Liver (tissue), 9 donors: Measurements from ENCODE around the gene PPP2R2C. TPM values are rescaled to one million over a fixed set of nuclear protein-coding genes. Genes with fewer than 3 reads are reported as not detected.

Experiments used
- DNase-seq: peaks from one replicate; pipeline ENCODE4 v3.0.0-alpha.2; 2017; ENCODE audit warnings: low spot score
- H3K27ac ChIP-seq, 2 donors: one replicate each; pipeline ENCODE4 v1.7.0; 2013; ENCODE audit warnings: inconsistent platforms in 2 of 2, low read length in 2 of 2, control low read depth in 1 of 2, low read depth in 1 of 2, mild to moderate bottlenecking in 1 of 2
- H3K27me3 ChIP-seq, 4 donors: one replicate each; pipeline versions ENCODE4 v1.6.1 to v1.7.0; 2013; ENCODE audit warnings: low read length in 3 of 4, inconsistent platforms in 1 of 4, mild to moderate bottlenecking in 1 of 4, moderate library complexity in 1 of 4; ENCODE audit not compliant: control insufficient read depth in 4 of 4, insufficient read depth in 4 of 4
- H3K36me3 ChIP-seq, 4 donors: one replicate each; pipeline versions ENCODE4 v1.6.1 to v1.7.0; 2013; ENCODE audit warnings: low read length in 3 of 4, mild to moderate bottlenecking in 3 of 4, low read depth in 1 of 4, moderate library complexity in 1 of 4; ENCODE audit not compliant: control insufficient read depth in 4 of 4, insufficient read depth in 3 of 4
- H3K4me1 ChIP-seq, 4 donors: one replicate each; pipeline versions ENCODE4 v1.6.1 to v1.7.0; 2013; ENCODE audit warnings: low read length in 3 of 4, mild to moderate bottlenecking in 3 of 4, moderate library complexity in 1 of 4; ENCODE audit not compliant: control insufficient read depth in 4 of 4, insufficient read depth in 4 of 4
- H3K4me3 ChIP-seq, 3 donors: one replicate each; pipeline versions ENCODE4 v1.6.1 to v1.7.0; 2013; ENCODE audit warnings: low read length in 3 of 3, control low read depth in 1 of 3, low read depth in 1 of 3, mild to moderate bottlenecking in 1 of 3
- H3K9ac ChIP-seq, 2 donors: one replicate each; pipeline ENCODE4 v1.7.0; 2013; ENCODE audit warnings: low read length in 2 of 2, mild to moderate bottlenecking in 2 of 2, moderate library complexity in 2 of 2, control low read depth in 1 of 2, low read depth in 1 of 2
- H3K9me3 ChIP-seq, 4 donors: one replicate each; pipeline versions ENCODE4 v1.6.1 to v1.7.0; 2013; ENCODE audit warnings: low read length in 3 of 4; ENCODE audit not compliant: control insufficient read depth in 4 of 4
- EGR1 ChIP-seq, 2 donors: IDR thresholded peaks; 2 replicates each; pipeline ENCODE4 v1.6.1; 2016 to 2018; ENCODE audit warnings: antibody characterized with exemption in 2 of 2, low read depth in 2 of 2
- NR2F2 ChIP-seq: IDR thresholded peaks from 2 replicates; pipeline ENCODE4 v1.6.1; 2016; ENCODE audit warnings: antibody characterized with exemption
- RAD21 ChIP-seq, 2 donors: IDR thresholded peaks; 2 replicates each; pipeline ENCODE4 v1.6.1; 2016; ENCODE audit warnings: antibody characterized with exemption in 2 of 2, mild to moderate bottlenecking in 2 of 2
- RXRA ChIP-seq, 2 donors: IDR thresholded peaks; 2 replicates each; pipeline ENCODE4 v1.6.1; 2017 to 2018; ENCODE audit warnings: antibody characterized with exemption in 2 of 2, mild to moderate bottlenecking in 1 of 2
- TAF1 ChIP-seq: conservative IDR thresholded peaks from 2 replicates; pipeline ENCODE4 v1.6.1; 2016; ENCODE audit warnings: antibody characterized with exemption, mild to moderate bottlenecking
- WGBS: extraction: QIAGEN DNeasy Blood & Tissue Kit; methylation state at CpG from one replicate; pipeline ENCODE4 v1.1.7; 2013; 5-methylcytosine and 5-hydroxymethylcytosine counted together
- polyA plus RNA-seq, 2 donors: library from polyadenylated mRNA; stranded (reverse) in 1 of 2; unstranded in 1 of 2; fragments of 200-250 nt in 1 of 2; fragments of >200 nt in 1 of 2; fragmentation: Nextera tagmentation in 1 of 2; extraction: Ambion mirVana in 1 of 2; gene quantifications; one replicate each; pipeline versions ENCODE4 v1.2.1 to v1.2.3, GENCODE V29; 2013 to 2015
- total RNA-seq, 2 donors: library from RNA; depleted of rRNA; stranded (reverse); fragments of >200 nt; gene quantifications; one replicate each; pipeline ENCODE4 v1.2.3, GENCODE V29; 2014
- TF ChIP-seq, protein P1 (sequence below): IDR thresholded peaks from 2 replicates; pipeline ENCODE4 v1.6.1; 2016; ENCODE audit warnings: antibody characterized with exemption
- TF ChIP-seq, protein P2 (sequence below): IDR thresholded peaks from 2 replicates; pipeline ENCODE4 v1.6.1; 2016; ENCODE audit warnings: antibody characterized with exemption, mild to moderate bottlenecking
- TF ChIP-seq, protein P3 (sequence below): fragments of 150-350 bp; IDR thresholded peaks from 2 replicates; pipeline ENCODE4 v1.5.1; 2017; ENCODE audit warnings: improper control_type of control experiment, low read depth, low read length; ENCODE audit not compliant: missing input control
- donor health status: healthy.
- donor health status: healthy.
- donor health status: healthy.
- donor health status: healthy.
- donor health status: healthy.

PPP2R2C gene
- total and polyA plus RNA-seq, 4 donors: under 0.01 to 0.01 TPM; not detected in 2

DNA sequence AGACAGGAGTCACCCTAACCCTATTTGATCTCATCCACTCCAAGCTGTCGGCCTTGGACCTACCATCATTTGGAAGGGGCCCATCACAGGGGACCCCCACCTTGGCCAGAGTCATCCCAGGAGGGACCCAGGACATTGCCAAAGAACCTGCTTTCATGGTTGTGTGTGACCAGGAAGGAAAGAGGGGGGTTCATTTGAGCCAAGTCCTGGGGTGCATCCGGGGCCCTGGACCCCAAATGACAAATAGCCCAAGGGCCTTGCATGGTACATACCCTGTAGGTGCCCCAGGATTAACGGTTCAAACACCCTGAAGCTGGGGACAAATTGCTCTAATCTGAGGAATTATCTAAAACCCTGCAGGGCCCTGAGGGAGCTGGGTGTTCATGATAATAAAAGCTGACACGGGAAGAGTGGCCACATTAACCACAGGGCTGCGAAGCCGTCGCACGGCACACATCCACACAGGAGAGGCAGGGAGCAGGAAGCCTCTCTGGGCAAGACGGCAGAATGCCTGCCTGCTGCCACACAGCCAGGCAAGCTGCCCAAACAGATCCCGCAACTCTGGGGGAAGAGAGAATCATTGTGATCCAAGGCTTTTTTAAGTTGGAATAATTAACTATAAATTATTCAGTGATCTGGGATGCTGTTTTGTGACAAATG lies 28.2 kb upstream of the PPP2R2C start:
- H3K9me3 ChIP-seq: peaks cover 5 to 16% (median 5%) of the 10 kb centered on the region in 4 donors
- 61% methylated on average over 10 of the region's 10 CpGs for WGBS
- H3K4me3 ChIP-seq: no peak overlapping the region
- H3K36me3 ChIP-seq: no peaks in the 10 kb centered on the region
- H3K4me1 ChIP-seq: no peaks in the 10 kb centered on the region
- no peak overlapping the region for H3K27ac ChIP-seq
- peak; percentile 24 for DNase-seq
- no peak overlapping the region for H3K9ac ChIP-seq
- no peak for TF ChIP-seq NR2F2
- H3K27me3 ChIP-seq: peaks cover 0 to 2% (median under 1%) of the 10 kb centered on the region in 4 donors

DNA sequence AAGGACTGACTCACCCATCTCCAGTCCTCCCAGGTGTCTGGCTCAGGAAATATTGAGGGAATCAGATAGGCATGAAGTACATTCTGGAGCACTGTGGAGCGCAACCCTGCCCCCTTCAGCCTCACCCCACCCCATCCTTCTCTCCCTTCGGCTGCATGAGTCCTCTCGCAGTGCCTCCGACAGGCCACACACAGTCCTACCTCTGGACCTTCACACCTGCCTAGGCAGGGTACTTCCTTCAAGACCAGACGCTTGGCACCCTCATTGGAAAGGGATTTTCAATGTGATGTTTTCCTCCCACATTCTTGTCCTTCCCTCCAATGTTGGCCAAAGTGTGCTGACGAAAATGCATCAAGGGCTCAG lies 26.8 kb upstream of the PPP2R2C start:
- Histone ChIP-seq H3K36me3 (no peaks in the 10 kb centered on the region), H3K9ac (no peak overlapping the region), H3K27ac (no peak overlapping the region), H3K27me3 (peaks cover 0 to 6% (median 2%) of the 10 kb centered on the region in 4 donors), H3K9me3 (peaks cover 3 to 7% (median 4%) of the 10 kb centered on the region in 4 donors), H3K4me1 (no peaks in the 10 kb centered on the region), H3K4me3 (no peak overlapping the region)
- peak; percentile 20 for DNase-seq
- 71% methylated on average over 6 of the region's 6 CpGs for WGBS
- TF ChIP-seq RXRA (IDR thresholded peaks at IDR 0.05) (no peak), EGR1 (IDR thresholded peaks at IDR 0.05; ENCODE audit: low read depth in 2 of 2) (no peak), TAF1 (no peak), RAD21 (IDR thresholded peaks at IDR 0.05) (no peak), NR2F2 (no peak)
- TF ChIP-seq, protein P1, sequence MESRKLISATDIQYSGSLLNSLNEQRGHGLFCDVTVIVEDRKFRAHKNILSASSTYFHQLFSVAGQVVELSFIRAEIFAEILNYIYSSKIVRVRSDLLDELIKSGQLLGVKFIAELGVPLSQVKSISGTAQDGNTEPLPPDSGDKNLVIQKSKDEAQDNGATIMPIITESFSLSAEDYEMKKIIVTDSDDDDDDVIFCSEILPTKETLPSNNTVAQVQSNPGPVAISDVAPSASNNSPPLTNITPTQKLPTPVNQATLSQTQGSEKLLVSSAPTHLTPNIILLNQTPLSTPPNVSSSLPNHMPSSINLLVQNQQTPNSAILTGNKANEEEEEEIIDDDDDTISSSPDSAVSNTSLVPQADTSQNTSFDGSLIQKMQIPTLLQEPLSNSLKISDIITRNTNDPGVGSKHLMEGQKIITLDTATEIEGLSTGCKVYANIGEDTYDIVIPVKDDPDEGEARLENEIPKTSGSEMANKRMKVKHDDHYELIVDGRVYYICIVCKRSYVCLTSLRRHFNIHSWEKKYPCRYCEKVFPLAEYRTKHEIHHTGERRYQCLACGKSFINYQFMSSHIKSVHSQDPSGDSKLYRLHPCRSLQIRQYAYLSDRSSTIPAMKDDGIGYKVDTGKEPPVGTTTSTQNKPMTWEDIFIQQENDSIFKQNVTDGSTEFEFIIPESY: no peak
- TF ChIP-seq, protein P2, sequence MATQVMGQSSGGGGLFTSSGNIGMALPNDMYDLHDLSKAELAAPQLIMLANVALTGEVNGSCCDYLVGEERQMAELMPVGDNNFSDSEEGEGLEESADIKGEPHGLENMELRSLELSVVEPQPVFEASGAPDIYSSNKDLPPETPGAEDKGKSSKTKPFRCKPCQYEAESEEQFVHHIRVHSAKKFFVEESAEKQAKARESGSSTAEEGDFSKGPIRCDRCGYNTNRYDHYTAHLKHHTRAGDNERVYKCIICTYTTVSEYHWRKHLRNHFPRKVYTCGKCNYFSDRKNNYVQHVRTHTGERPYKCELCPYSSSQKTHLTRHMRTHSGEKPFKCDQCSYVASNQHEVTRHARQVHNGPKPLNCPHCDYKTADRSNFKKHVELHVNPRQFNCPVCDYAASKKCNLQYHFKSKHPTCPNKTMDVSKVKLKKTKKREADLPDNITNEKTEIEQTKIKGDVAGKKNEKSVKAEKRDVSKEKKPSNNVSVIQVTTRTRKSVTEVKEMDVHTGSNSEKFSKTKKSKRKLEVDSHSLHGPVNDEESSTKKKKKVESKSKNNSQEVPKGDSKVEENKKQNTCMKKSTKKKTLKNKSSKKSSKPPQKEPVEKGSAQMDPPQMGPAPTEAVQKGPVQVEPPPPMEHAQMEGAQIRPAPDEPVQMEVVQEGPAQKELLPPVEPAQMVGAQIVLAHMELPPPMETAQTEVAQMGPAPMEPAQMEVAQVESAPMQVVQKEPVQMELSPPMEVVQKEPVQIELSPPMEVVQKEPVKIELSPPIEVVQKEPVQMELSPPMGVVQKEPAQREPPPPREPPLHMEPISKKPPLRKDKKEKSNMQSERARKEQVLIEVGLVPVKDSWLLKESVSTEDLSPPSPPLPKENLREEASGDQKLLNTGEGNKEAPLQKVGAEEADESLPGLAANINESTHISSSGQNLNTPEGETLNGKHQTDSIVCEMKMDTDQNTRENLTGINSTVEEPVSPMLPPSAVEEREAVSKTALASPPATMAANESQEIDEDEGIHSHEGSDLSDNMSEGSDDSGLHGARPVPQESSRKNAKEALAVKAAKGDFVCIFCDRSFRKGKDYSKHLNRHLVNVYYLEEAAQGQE: no peak
- TF ChIP-seq, protein P3, sequence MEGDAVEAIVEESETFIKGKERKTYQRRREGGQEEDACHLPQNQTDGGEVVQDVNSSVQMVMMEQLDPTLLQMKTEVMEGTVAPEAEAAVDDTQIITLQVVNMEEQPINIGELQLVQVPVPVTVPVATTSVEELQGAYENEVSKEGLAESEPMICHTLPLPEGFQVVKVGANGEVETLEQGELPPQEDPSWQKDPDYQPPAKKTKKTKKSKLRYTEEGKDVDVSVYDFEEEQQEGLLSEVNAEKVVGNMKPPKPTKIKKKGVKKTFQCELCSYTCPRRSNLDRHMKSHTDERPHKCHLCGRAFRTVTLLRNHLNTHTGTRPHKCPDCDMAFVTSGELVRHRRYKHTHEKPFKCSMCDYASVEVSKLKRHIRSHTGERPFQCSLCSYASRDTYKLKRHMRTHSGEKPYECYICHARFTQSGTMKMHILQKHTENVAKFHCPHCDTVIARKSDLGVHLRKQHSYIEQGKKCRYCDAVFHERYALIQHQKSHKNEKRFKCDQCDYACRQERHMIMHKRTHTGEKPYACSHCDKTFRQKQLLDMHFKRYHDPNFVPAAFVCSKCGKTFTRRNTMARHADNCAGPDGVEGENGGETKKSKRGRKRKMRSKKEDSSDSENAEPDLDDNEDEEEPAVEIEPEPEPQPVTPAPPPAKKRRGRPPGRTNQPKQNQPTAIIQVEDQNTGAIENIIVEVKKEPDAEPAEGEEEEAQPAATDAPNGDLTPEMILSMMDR: no peak
